ENCODE measurements around the gene GPR35. TPM values are rescaled to one million over a fixed set of nuclear protein-coding genes. Genes with fewer than 3 reads are reported as not detected.
"Not testable (repeated sequence)": the region's sequence is repeated elsewhere in the genome, so short reads cannot be mapped to it uniquely, and the experiment has no call there.

GPR35 gene
- total RNA-seq, 2 donors from 2014 or later: 0.55 to 0.71 TPM

DNA sequence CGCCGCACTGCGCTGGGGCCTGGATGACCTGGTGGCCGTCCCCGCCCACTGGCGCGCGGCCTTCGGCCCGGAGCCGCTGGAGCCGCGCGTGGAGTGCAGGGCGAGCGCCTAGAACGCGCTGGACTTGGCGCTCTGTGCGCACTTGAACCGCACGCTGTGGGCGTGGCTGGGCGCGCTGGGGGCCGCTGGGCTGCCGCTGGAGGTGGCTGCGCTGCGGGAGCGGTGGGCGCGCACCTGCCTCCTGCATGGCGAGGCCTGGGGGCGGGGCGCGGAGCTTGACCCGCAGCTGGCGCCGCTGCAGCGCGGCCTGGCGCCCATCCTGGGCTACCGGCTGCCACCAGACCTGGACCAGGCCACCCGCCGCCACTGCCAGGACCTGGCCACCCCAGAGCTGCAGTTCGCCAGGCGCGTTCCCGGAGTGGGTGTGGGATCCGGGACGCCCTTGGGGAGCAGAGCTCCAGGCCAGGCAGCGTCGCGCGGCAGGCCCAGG, 47.5 kb downstream of the GPR35 start:
- peaks cover 2% of the 10 kb centered on the region for H3K27me3 Mint-ChIP-seq (ENCODE audit: insufficient read depth)
- no peak overlapping the region for H3K4me3 Mint-ChIP-seq
- H3K9me3 Mint-ChIP-seq: peaks cover 27% of the 10 kb centered on the region
- 86 to 88% methylated on average over 35 to 55 of the region's 55 CpGs for WGBS, 2 experiments (ENCODE audit: insufficient coverage in 1 of 2, insufficient read length in 1 of 2)
- H3K4me1 Mint-ChIP-seq: peaks cover 20% of the 10 kb centered on the region
- TF ChIP-seq, protein P1, sequence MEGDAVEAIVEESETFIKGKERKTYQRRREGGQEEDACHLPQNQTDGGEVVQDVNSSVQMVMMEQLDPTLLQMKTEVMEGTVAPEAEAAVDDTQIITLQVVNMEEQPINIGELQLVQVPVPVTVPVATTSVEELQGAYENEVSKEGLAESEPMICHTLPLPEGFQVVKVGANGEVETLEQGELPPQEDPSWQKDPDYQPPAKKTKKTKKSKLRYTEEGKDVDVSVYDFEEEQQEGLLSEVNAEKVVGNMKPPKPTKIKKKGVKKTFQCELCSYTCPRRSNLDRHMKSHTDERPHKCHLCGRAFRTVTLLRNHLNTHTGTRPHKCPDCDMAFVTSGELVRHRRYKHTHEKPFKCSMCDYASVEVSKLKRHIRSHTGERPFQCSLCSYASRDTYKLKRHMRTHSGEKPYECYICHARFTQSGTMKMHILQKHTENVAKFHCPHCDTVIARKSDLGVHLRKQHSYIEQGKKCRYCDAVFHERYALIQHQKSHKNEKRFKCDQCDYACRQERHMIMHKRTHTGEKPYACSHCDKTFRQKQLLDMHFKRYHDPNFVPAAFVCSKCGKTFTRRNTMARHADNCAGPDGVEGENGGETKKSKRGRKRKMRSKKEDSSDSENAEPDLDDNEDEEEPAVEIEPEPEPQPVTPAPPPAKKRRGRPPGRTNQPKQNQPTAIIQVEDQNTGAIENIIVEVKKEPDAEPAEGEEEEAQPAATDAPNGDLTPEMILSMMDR (conservative IDR thresholded peaks at IDR 0.05): no peak
- Histone ChIP-seq H3K4me3 (ENCODE audit: low read length) (no peak overlapping the region), H3K9ac (ENCODE audit: extremely low read depth, low read length, poor library complexity, severe bottlenecking) (no peak overlapping the region), H3K36me3 (ENCODE audit: control insufficient read depth, insufficient read depth, low read length) (no peaks in the 10 kb centered on the region), H3K4me1 (ENCODE audit: control insufficient read depth, insufficient read depth, low read length) (peaks cover 2% of the 10 kb centered on the region), H3K27me3 (ENCODE audit: control insufficient read depth, insufficient read depth, low read length, poor library complexity, severe bottlenecking) (no peaks in the 10 kb centered on the region), H3K27ac (ENCODE audit: low read depth, low read length) (no peak overlapping the region), H3K9me3 (ENCODE audit: control insufficient read depth, low read length) (peaks cover 2% of the 10 kb centered on the region)
- DNase-seq: peak; percentile 55
- H3K36me3 Mint-ChIP-seq (ENCODE audit: low read depth): no peaks in the 10 kb centered on the region
- no peak overlapping the region for H3K27ac Mint-ChIP-seq

GRCh38 chr2:240674461-240675184, 49.3 kb downstream of the GPR35 start:
- H3K27ac Mint-ChIP-seq: peak overlapping the region; percentile 26
- not testable (repeated sequence) for H3K9me3 ChIP-seq (ENCODE audit: control insufficient read depth, low read length); H3K36me3 Mint-ChIP-seq (ENCODE audit: low read depth); H3K36me3 ChIP-seq (ENCODE audit: control insufficient read depth, insufficient read depth, low read length); H3K27me3 ChIP-seq (ENCODE audit: control insufficient read depth, insufficient read depth, low read length, poor library complexity, severe bottlenecking); H3K27me3 Mint-ChIP-seq (ENCODE audit: insufficient read depth); H3K4me1 ChIP-seq (ENCODE audit: control insufficient read depth, insufficient read depth, low read length); H3K27ac ChIP-seq (ENCODE audit: low read depth, low read length); H3K9ac ChIP-seq (ENCODE audit: extremely low read depth, low read length, poor library complexity, severe bottlenecking); H3K4me3 Mint-ChIP-seq; H3K4me3 ChIP-seq (ENCODE audit: low read length)
- peaks cover 13% of the 10 kb centered on the region for H3K4me1 Mint-ChIP-seq
- peak; percentile 50 for DNase-seq
- 83 to 94% methylated on average over 5 to 10 of the region's 16 CpGs for WGBS, 2 experiments (ENCODE audit: insufficient coverage in 1 of 2, insufficient read length in 1 of 2)
- H3K9me3 Mint-ChIP-seq: peaks cover 11% of the 10 kb centered on the region

DNA sequence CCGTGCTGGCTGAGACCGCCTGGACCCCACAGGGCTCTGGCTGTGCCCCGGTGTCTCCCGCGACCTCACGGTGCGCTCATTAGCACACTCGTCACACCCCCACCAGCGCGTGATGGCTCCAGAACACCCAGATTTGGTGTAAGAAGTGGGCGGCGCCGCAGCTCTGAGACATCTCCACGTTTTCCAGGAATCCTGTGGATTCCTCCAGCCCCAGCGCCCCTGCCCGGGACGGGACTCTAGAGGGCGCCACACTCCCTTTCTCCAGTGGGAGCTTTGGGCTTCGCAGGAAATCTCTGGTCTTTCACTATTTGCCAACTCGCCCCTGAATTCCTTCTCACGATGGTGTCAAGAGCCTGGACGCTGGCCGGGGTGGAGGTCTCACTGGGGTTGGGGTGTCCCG, 50.1 kb downstream of the GPR35 start:
- not testable (repeated sequence) for H3K27me3 ChIP-seq (ENCODE audit: control insufficient read depth, insufficient read depth, low read length, poor library complexity, severe bottlenecking); H3K4me3 ChIP-seq (ENCODE audit: low read length); H3K9me3 Mint-ChIP-seq; H3K27ac ChIP-seq (ENCODE audit: low read depth, low read length); H3K4me3 Mint-ChIP-seq; DNase-seq; H3K36me3 Mint-ChIP-seq (ENCODE audit: low read depth); H3K9ac ChIP-seq (ENCODE audit: extremely low read depth, low read length, poor library complexity, severe bottlenecking); H3K27me3 Mint-ChIP-seq (ENCODE audit: insufficient read depth); H3K4me1 ChIP-seq (ENCODE audit: control insufficient read depth, insufficient read depth, low read length); H3K36me3 ChIP-seq (ENCODE audit: control insufficient read depth, insufficient read depth, low read length); H3K27ac Mint-ChIP-seq; H3K9me3 ChIP-seq (ENCODE audit: control insufficient read depth, low read length)
- peaks cover 10% of the 10 kb centered on the region for H3K4me1 Mint-ChIP-seq
- WGBS, 2 experiments (ENCODE audit: insufficient coverage in 1 of 2, insufficient read length in 1 of 2): no CpG with 5 or more reads among the region's 24 CpGs

DNA sequence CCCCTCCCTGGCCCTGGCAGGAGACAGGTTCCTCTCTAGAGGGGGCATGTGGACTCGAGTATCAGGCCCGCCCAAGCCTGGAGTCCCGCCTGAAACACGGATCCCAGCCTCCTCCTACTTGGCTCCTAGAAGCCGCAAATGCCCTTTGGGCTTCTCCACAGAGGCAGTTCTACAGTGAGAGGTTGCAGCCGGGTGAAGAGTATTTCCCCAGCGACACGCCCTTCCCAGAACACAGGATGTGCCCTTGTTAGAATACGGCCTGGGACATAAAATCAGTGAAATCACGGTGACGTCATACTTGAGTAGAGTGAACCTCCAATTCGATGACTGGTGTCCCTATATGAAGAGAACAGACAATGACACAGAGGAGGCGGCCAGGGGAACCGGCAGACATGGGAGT, 52.8 kb downstream of the GPR35 start:
- not testable (repeated sequence) for H3K4me1 Mint-ChIP-seq, DNase-seq
- 88% methylated on average over 4 of the region's 14 CpGs; no CpG with 5 or more reads in 1 of the 2 experiments for WGBS, 2 experiments (ENCODE audit: insufficient coverage in 1 of 2, insufficient read length in 1 of 2)

DNA sequence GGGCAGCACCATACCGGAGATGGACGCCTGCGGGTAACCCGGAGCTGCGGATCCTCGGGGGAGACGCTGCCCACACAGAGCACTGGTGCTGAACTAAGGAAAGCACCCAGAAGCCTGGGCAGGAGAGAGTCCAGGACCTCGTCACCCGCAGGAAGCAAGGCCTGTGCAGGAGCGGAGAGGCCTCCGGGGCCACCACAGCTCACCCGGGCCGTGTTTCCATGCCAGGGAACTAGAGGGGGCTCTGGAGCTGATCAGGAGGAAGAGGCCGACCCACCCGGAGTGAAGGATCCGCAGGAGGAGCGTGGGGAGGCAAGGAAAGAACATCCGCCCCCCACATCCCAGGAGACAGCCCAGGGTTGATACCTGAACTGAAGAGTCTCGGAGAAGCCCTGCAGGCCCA, 53.6 kb downstream of the GPR35 start:
- H3K4me3 Mint-ChIP-seq; H3K9ac ChIP-seq (ENCODE audit: extremely low read depth, low read length, poor library complexity, severe bottlenecking); H3K27me3 Mint-ChIP-seq (ENCODE audit: insufficient read depth); H3K27me3 ChIP-seq (ENCODE audit: control insufficient read depth, insufficient read depth, low read length, poor library complexity, severe bottlenecking); H3K9me3 ChIP-seq (ENCODE audit: control insufficient read depth, low read length); H3K9me3 Mint-ChIP-seq; H3K27ac ChIP-seq (ENCODE audit: low read depth, low read length); H3K36me3 ChIP-seq (ENCODE audit: control insufficient read depth, insufficient read depth, low read length); H3K4me1 ChIP-seq (ENCODE audit: control insufficient read depth, insufficient read depth, low read length); H3K4me3 ChIP-seq (ENCODE audit: low read length); H3K4me1 Mint-ChIP-seq; H3K27ac Mint-ChIP-seq; H3K36me3 Mint-ChIP-seq (ENCODE audit: low read depth); DNase-seq: not testable (repeated sequence)
- WGBS, 2 experiments (ENCODE audit: insufficient coverage in 1 of 2, insufficient read length in 1 of 2): no CpG with 5 or more reads among the region's 19 CpGs

More for the DNA sequence above, 52.8 kb downstream of the GPR35 start:
- not testable (repeated sequence) for H3K9me3 Mint-ChIP-seq; H3K9ac ChIP-seq (ENCODE audit: extremely low read depth, low read length, poor library complexity, severe bottlenecking); H3K27me3 Mint-ChIP-seq (ENCODE audit: insufficient read depth); H3K4me1 ChIP-seq (ENCODE audit: control insufficient read depth, insufficient read depth, low read length); H3K36me3 ChIP-seq (ENCODE audit: control insufficient read depth, insufficient read depth, low read length); H3K36me3 Mint-ChIP-seq (ENCODE audit: low read depth); H3K4me3 Mint-ChIP-seq; H3K27ac ChIP-seq (ENCODE audit: low read depth, low read length); H3K9me3 ChIP-seq (ENCODE audit: control insufficient read depth, low read length); H3K4me3 ChIP-seq (ENCODE audit: low read length); H3K27me3 ChIP-seq (ENCODE audit: control insufficient read depth, insufficient read depth, low read length, poor library complexity, severe bottlenecking); H3K27ac Mint-ChIP-seq

- H3K27ac ChIP-seq (ENCODE audit: low read depth, low read length); H3K27ac Mint-ChIP-seq; H3K36me3 ChIP-seq (ENCODE audit: control insufficient read depth, insufficient read depth, low read length); H3K27me3 ChIP-seq (ENCODE audit: control insufficient read depth, insufficient read depth, low read length, poor library complexity, severe bottlenecking); H3K9me3 Mint-ChIP-seq; DNase-seq; H3K4me3 Mint-ChIP-seq; H3K9ac ChIP-seq (ENCODE audit: extremely low read depth, low read length, poor library complexity, severe bottlenecking); H3K36me3 Mint-ChIP-seq (ENCODE audit: low read depth); H3K9me3 ChIP-seq (ENCODE audit: control insufficient read depth, low read length); H3K4me3 ChIP-seq (ENCODE audit: low read length); H3K4me1 Mint-ChIP-seq; H3K4me1 ChIP-seq (ENCODE audit: control insufficient read depth, insufficient read depth, low read length); H3K27me3 Mint-ChIP-seq (ENCODE audit: insufficient read depth): not testable (repeated sequence)
- 67% methylated on average over 1 of the region's 11 CpGs; no CpG with 5 or more reads in 1 of the 2 experiments for WGBS, 2 experiments (ENCODE audit: insufficient coverage in 1 of 2, insufficient read length in 1 of 2)
Observed at GRCh38 chr2:240680185-240680584, 54.9 kb downstream of the GPR35 start.
